ENCODE data around the gene RGS12.

DNA sequence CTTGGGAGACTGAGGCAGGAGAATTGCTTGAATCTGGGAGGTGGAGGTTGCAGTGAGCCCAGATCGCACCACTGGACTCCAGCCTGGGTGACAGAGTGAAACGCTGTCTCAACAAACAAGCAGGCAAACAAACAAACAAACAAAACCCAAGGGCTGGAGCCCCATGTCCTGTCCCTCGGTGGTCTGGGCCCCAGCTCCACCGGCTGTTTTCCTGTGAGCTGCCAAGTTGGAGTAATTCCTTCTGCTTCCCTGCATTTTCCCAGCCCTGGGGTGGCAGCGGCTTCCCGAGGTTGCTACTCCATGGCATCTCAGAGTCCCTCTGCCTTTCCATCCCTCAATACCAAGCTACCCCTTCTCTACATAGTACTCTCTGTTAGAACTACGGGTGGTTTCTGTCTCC is 43.2 kb downstream of the RGS12 start:
- TF ChIP-seq, protein P1, sequence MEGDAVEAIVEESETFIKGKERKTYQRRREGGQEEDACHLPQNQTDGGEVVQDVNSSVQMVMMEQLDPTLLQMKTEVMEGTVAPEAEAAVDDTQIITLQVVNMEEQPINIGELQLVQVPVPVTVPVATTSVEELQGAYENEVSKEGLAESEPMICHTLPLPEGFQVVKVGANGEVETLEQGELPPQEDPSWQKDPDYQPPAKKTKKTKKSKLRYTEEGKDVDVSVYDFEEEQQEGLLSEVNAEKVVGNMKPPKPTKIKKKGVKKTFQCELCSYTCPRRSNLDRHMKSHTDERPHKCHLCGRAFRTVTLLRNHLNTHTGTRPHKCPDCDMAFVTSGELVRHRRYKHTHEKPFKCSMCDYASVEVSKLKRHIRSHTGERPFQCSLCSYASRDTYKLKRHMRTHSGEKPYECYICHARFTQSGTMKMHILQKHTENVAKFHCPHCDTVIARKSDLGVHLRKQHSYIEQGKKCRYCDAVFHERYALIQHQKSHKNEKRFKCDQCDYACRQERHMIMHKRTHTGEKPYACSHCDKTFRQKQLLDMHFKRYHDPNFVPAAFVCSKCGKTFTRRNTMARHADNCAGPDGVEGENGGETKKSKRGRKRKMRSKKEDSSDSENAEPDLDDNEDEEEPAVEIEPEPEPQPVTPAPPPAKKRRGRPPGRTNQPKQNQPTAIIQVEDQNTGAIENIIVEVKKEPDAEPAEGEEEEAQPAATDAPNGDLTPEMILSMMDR (conservative IDR thresholded peaks at IDR 0.05; ENCODE audit: low read length): no peak
- TF ChIP-seq EZH2phosphoT487 (IDR thresholded peaks at IDR 0.05; ENCODE audit: borderline replicate concordance, low read depth, low read length): no peak
